SK-N-SH treated with all-trans-retinoic acid at 6 μM for 48 hours (cell line): Measurements from ENCODE around the gene SRMS.

ENCODE experiments used
- ARNTL ChIP-seq: fragments of 450-650 bp; formaldehyde crosslinking; IDR thresholded peaks from 2 replicates; pipeline ENCODE4 v1.5.0; 2020; ENCODE audit warnings: low read depth, mild to moderate bottlenecking, moderate library complexity, borderline replicate concordance
- POU6F1 ChIP-seq: fragments of 250-450 bp; sonication (Bioruptor Pico); IDR thresholded peaks from 2 replicates; pipeline ENCODE4 v1.8.0; 2021; ENCODE audit warnings: low read depth, mild to moderate bottlenecking, moderate library complexity, borderline replicate concordance
- RARB ChIP-seq: fragments of 250-450 bp; sonication (Bioruptor Pico); IDR thresholded peaks from 2 replicates; pipeline ENCODE4 v1.8.0; 2021; ENCODE audit warnings: mild to moderate bottlenecking, moderate library complexity
- TCF4 ChIP-seq: fragments of 250-450 bp; sonication (Bioruptor Pico); IDR thresholded peaks from 2 replicates; pipeline ENCODE4 v1.8.0; 2021; ENCODE audit warnings: mild to moderate bottlenecking, moderate library complexity, borderline replicate concordance
- TSHZ2 ChIP-seq: fragments of 250-450 bp; sonication (Bioruptor Pico); IDR thresholded peaks from 2 replicates; pipeline ENCODE4 v1.5.0; 2020; ENCODE audit warnings: mild to moderate bottlenecking, moderate library complexity
- ZFP30 ChIP-seq: fragments of 450-650 bp; formaldehyde crosslinking; IDR thresholded peaks from 2 replicates; pipeline ENCODE4 v1.5.0; 2022; ENCODE audit warnings: mild to moderate bottlenecking, moderate library complexity

- TF ChIP-seq RARB (CRISPR knock-in tag) = no peak
- no peak for TF ChIP-seq POU6F1 (CRISPR knock-in tag)
- TF ChIP-seq ARNTL = no peak
- TF ChIP-seq TSHZ2 (CRISPR knock-in tag) = no peak
- TF ChIP-seq TCF4 (CRISPR knock-in tag) = no peak
- no peak for TF ChIP-seq ZFP30
Measured at GRCh38 chr20:63517376-63518309, 29.9 kb downstream of the SRMS start.
